GM19468 (cell line): ENCODE results near the gene CNOT11.
"Not testable (repeated sequence)": the region's sequence is repeated elsewhere in the genome, so short reads cannot be mapped to it uniquely, and the experiment has no call there.

Experiments used
- ATAC-seq: cut with Tn5 transposase; IDR thresholded peaks from one replicate; pipeline ENCODE4 v1.9.1; 2021; ENCODE audit warnings: mild to moderate bottlenecking, moderate library complexity, moderate number of reproducible peaks; ENCODE audit not compliant: unreplicated experiment; ENCODE audit errors: extremely low read depth

CNOT11 gene

GRCh38 chr2:101305492-101306078 lies 52.9 kb downstream of the CNOT11 start:
- no peak for ATAC-seq

DNA sequence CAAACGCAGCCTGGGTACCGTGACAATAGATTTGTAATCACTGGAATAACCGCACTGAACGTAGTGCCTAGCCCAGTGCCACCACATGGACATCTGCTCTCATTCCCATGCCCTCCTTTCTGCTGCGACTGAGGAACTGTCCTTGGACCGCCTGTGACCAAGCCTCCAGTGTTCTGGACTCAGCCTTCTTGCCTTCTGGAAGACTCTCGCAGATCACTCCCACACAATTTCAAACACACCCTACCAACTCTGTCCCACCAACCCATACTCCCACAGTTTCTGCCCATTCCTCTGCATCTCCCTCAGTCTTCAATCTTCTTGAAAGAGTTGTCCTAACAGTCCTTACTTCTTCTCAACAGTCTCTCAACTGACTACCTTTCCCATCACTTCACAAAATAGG lies 53.7 kb downstream of the CNOT11 start:
- no peak for ATAC-seq

DNA sequence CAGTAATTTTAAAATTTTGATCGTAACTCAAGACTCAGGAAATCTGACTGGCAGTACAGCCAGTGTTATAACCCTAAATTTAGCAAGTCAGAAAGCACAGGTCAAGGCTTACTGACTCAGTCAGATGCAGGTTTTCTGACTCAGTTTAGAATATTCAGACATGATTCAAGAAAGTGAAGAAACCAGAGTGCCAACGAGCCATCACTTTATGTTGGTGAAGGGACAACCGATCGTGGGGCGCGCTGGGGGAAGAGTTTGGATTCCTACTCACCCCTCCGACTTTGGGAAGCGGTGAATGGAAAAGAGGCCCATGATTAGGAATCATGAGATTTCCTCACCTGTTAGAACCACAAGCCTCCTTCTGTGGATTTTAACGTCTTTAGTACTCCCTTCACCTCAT lies 54.8 kb downstream of the CNOT11 start:
- no peak for ATAC-seq

DNA sequence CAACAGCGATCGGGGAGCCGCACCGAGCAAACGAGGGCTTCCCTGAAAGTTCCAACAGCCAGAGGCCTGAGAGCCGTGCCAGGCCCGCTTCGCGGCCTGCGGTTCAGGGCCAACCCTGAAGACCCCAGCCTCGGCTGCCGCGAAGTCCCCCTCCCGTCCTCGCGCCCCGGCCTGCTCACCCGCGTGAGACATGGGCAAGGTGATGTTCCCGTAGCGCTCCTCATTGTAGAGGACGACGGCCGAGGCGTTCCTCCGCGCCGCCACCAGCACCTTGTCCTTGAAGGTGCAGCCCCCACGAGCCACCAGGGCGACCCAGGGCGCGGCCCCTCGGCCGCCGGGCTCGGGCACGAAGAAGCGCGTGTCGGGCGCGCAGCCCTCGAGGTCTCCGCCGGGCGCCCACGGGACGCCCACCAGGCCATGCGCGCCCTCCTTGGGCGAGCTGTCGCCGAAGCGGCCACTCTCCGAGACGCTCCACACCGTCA lies 55.3 kb downstream of the CNOT11 start:
- no peak for ATAC-seq

DNA sequence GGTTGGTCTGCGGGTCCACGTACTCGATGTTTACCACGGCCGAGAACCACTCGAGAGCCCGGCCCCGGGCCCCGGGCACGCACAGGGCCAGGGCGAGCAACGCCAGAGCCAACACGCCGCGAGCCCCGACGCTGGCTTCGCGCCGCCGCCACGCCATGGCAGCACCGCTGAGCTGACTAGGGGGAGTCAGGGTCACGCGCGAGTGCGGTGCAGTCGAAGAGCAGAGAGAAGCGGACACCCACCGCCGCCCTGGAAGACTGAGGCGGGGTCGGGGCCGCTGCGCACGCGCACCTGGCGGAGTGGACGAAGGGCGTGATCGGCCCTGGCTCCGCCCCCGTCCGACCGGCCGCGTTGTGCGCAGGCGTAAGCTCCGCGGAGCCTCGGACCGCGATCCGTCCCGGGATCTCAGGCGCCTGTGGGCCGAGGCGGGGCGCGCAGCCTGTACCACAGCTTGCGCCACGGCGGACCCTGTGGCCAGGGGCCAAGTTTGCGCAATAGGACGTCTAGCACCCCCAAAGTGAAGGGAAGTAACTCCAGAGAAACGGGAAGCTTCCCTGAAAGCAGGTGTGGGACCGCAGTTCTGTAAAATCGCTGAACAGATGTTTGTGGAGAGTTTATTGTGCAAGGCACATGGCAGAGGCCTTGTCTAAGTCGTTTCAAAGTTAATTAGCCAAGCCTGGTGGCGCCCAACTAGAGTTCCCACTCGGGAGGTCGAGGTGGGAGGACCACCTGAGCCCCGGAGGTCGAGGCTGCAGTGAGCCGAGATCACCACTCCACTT lies 55.9 kb downstream of the CNOT11 start, which contains the start of gene RNF149:
Gene RNF149, minus strand, starts transcription at position 270 of the 779 bp plus-strand sequence. Its CDS starts 113 bp downstream, at position 157.
- ATAC-seq, result peak; percentile 33

- ATAC-seq, result no peak
Measured at GRCh38 chr2:101310090-101310833, 57.6 kb downstream of the CNOT11 start.

DNA sequence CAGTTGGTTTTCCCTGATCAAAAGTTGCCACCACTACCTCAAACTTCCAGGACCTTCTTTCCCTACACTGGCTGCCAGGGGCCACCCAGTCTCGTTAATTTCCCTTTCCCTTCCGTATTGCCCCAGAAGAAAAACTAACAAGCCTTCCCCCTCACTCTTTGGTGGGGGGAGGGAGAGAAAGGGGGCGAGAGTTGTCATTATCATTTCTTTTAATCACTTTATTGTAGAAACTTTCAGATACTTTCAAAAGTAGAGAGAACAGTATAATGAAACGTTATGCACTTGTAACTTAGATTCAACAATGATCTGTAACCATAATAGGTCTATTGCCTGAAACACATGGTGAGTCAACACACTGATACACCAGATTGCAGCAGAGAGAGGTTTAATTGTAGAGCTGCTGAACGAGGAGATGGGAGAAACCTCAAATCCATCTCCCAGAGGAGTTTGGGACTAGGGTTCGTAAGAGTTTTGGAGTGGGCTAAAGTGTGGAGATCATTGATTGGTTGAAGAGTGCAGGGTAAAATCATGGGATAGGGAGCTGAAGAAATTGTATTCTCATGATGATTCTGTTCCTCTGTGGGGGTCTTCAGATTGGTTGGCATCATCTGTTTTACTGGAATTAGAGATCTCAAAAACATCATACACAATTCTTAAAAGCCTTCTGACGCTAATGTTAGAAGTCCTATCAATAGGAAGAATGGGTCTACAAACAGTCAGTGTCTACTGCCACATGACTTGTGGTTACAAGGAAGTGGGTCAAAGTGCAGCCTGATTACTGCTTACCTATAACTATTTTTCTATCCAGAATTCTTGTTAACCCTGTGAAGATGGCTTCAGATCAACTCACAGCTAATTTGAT lies 58.4 kb downstream of the CNOT11 start:
- no peak for ATAC-seq

GRCh38 chr2:101311696-101312017 lies 59.0 kb downstream of the CNOT11 start:
- no peak for ATAC-seq

- not testable (repeated sequence) for ATAC-seq
Measured at GRCh38 chr2:101316568-101316967, 63.9 kb downstream of the CNOT11 start.
